Embryonic facial prominence (tissue), 1 donor: ENCODE data around the gene CHST3.

Experiments
- DNase-seq: peaks from one replicate; pipeline ENCODE4 v3.0.0-alpha.2; 2016; ENCODE audit errors: extremely low spot score

The CHST3 gene

GRCh38 chr10:72056113-72056512, 91.9 kb downstream of the CHST3 start:
- DNase-seq, result no peak

DNA sequence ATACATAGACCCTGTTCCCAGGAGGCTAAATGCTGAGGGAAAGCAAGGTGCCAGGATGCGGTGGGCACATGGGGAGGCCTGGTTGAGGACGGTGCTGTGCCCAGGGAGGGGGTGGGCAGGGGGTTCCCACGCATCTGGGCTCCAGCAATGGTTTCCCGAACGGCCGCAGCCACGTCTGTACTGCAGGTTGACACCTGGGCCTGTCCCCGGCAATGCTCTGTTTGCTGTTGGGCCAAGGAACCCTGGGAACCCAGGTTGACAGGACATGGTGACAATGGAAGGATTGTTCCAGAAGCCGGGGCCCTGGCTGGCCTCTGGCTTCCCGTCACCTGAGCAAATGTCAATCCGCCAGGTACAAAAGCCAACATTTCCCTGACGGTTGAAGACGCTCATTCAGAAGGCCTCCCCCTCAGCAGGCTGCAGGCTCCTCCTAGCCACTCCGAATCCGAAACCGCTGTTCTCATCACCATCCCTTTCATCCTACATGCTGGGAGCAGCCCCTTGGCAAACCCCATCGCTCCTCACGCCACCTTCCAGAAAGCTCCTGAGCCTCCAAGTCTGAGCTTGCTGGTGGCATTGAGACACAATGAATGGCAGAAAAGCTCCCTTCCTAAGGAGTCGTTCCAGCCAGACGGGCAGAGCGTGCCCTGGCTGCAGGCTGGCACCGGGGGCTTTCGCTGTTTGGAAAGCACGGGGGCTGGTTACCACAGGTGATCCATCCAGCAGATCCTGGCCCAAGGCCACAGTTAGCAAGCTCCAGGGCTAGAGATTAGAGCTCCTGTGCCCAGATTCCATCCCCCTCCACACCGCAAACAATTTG, 92.9 kb downstream of the CHST3 start:
- no peak for DNase-seq

GRCh38 chr10:72058347-72058898, 94.2 kb downstream of the CHST3 start:
- no peak for DNase-seq

GRCh38 chr10:72058989-72059842, 95.0 kb downstream of the CHST3 start:
- no peak for DNase-seq

DNA sequence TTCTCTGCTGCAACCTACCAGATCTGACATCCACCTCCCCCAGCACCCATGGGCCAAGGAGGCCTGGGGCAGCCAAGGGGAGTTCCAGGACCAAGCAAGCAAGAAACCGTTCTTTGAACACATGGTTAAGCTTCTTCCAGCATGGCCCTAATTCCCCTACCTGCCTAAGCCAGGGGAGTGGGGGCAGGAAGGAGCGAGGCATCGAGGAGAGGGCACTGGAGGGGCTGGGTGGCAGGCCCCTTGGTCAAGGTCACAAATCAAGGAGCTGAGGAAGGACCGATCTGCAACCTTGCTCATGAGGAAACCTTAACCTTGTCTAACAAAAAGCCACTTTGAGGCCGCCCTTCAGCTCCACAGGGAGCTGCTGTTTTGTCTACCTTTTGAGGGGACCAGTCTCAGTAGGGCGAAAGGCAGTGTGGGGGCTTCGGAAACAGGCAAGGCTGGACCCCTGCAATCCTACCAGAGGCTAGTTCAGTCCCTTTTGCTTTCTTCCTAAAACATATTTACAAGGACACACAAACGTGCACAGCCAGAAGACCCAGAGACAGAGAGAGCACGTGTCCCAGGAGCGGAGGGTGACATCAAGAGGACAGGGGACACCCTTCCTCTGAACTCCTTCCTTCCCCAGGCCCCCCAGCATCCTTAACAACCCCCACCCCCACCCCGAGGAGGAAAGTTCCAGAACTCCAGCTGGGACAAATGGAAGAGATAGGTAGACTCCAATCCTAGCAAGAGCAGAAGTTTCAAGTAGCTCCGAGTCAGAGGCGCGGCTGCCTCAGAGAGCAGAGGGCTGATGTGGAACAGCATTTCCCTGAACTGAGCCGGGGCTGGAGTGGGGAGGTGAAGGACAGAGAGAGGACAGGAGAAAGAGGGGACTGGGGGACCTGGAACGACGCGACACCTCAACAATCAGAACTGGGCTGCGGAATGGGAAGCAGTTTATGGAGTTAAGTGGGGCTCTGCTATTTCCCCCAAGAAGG, 95.9 kb downstream of the CHST3 start:
- no peak for DNase-seq

DNA sequence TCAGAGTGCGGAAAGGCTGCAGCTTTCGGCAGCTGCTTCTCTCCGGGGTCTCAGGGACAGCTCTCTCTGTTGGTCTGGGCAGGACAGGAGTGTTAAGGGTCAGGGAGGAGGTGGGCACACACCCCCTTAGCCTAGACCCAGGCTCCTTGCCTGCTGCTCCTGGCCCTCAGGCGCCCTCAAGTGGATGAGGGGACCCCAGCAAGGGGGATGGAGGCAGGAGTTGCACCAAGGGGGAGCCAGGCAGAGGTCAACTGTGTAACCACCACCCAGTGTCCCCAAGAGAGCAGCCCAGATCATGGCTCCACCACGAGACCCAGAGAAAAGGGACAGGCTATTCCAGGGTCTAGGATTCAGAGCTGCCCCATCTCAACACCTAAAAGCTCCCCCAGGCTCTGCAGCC, 97.3 kb downstream of the CHST3 start:
- DNase-seq, result no peak

GRCh38 chr10:72061930-72062329, 97.7 kb downstream of the CHST3 start:
- no peak for DNase-seq

GRCh38 chr10:72062382-72062781, 98.2 kb downstream of the CHST3 start:
- no peak for DNase-seq
